Endothelial cell of umbilical vein (primary cell): Measurements from ENCODE around the gene YPEL1. TPM values are rescaled to one million over a fixed set of nuclear protein-coding genes. Genes with fewer than 3 reads are reported as not detected.

Experiments
- BruUV-seq: library from RNA; stranded (reverse); fragments of 400-500 nt; replicated peaks from 2 replicates; lab custom pipeline; 2021; lab: Mats Ljungman, UMichigan
- CTCF ChIA-PET: fragments of 300-600, 350-600 bp; sonication (Branson Sonifier 250); formaldehyde crosslinking; loops from one replicate; lab custom pipeline; 2021; ENCODE audit warnings: antibody characterized with exemption, inconsistent platforms; lab: Charles Lee
- POLR2A ChIA-PET: fragments of 300-600, 350-600 bp; sonication (Branson Sonifier 250); formaldehyde crosslinking; loops from one replicate; lab custom pipeline; 2021; ENCODE audit warnings: antibody characterized with exemption, inconsistent platforms; lab: Charles Lee
- DNase-seq: peaks from one replicate; pipeline ENCODE4 v3.0.0-alpha.2; 2011; ENCODE audit warnings: low read depth, low spot score
- FAIRE-seq: peaks from 2 replicates; lab custom pipeline; 2011; peaks lifted over from hg19 to GRCh38; lab: Jason Lieb, UNC
- H2AFZ ChIP-seq: 2 replicates; pipeline ENCODE4 v1.6.0; 2012; ENCODE audit warnings: low read depth, low read length, control low read depth, inconsistent platforms
- H3K27ac ChIP-seq: 2 replicates; pipeline ENCODE4 v1.5.1; 2011; ENCODE audit warnings: low read depth, mild to moderate bottlenecking, control low read depth, low read length, moderate library complexity; ENCODE audit not compliant: insufficient read depth
- H3K27me3 ChIP-seq, 2 experiments: 2 replicates each; pipeline versions ENCODE4 v1.6.0 to v1.6.1; 2011; ENCODE audit warnings: low read length in 2 of 2, mixed read lengths in 1 of 2; ENCODE audit not compliant: control insufficient read depth in 2 of 2, insufficient read depth in 2 of 2
- H3K36me3 ChIP-seq, 2 experiments: 2 replicates in 1 of 2; 3 replicates in 1 of 2; pipeline ENCODE4 v1.5.1; 2011; ENCODE audit warnings: low read length in 2 of 2, mild to moderate bottlenecking in 1 of 2, moderate library complexity in 1 of 2; ENCODE audit not compliant: control insufficient read depth in 2 of 2, insufficient read depth in 2 of 2; ENCODE audit errors: extremely low read depth in 1 of 2
- H3K4me1 ChIP-seq: 3 replicates; pipeline ENCODE4 v1.5.1; 2011; ENCODE audit warnings: mild to moderate bottlenecking, low read length; ENCODE audit not compliant: control insufficient read depth, insufficient read depth; ENCODE audit errors: extremely low read depth
- H3K4me2 ChIP-seq: 2 replicates; pipeline ENCODE4 v1.6.1; 2011; ENCODE audit warnings: low read length, control low read depth, mixed read lengths; ENCODE audit not compliant: insufficient read depth
- H3K4me3 ChIP-seq, 3 experiments: fragments of 200-600 bp in 1 of 3; sonication (generic), shearing (Covaris generic) in 1 of 3; replicated peaks in 1 of 3; 2 replicates each; pipeline ENCODE4 v1.5.1; 2011 to 2016; ENCODE audit warnings: control low read depth in 3 of 3, low read length in 3 of 3, mild to moderate bottlenecking in 2 of 3, inconsistent platforms in 1 of 3, low read depth in 1 of 3, moderate library complexity in 1 of 3; ENCODE audit not compliant: insufficient read depth in 1 of 3
- H3K79me2 ChIP-seq: 2 replicates; pipeline ENCODE4 v1.6.0; 2012; ENCODE audit warnings: low read length, inconsistent platforms; ENCODE audit not compliant: control insufficient read depth, insufficient read depth
- H3K9ac ChIP-seq: replicated peaks from 2 replicates; pipeline ENCODE3; 2011; ENCODE audit warnings: low read length, control low read depth; ENCODE audit not compliant: insufficient read depth; ENCODE audit errors: extremely low read depth
- H3K9me1 ChIP-seq: replicated peaks from 3 replicates; pipeline ENCODE4 v1.6.0; 2011; ENCODE audit warnings: mild to moderate bottlenecking, low read length; ENCODE audit not compliant: control insufficient read depth, insufficient read depth; ENCODE audit errors: extremely low read depth
- H3K9me3 ChIP-seq: replicated peaks from 2 replicates; pipeline ENCODE4 v1.5.1; 2012; ENCODE audit warnings: low read length, inconsistent platforms; ENCODE audit not compliant: control insufficient read depth, insufficient read depth
- H4K20me1 ChIP-seq: replicated peaks from 2 replicates; pipeline ENCODE3; 2011; ENCODE audit warnings: mild to moderate bottlenecking, low read length; ENCODE audit not compliant: control insufficient read depth, insufficient read depth; ENCODE audit errors: extremely low read depth
- CTCF ChIP-seq, 2 donors: IDR thresholded peaks; 1 replicate in 1 of 2; 2 replicates in 1 of 2; pipeline ENCODE4 v1.5.1; 2011; ENCODE audit warnings: low read length in 2 of 2, mild to moderate bottlenecking in 2 of 2, moderate library complexity in 2 of 2, control low read depth in 1 of 2, inconsistent platforms in 1 of 2, low read depth in 1 of 2; ENCODE audit not compliant: insufficient read depth in 1 of 2; ENCODE audit errors: extremely low read depth in 1 of 2
- EZH2 ChIP-seq: IDR thresholded peaks from 2 replicates; pipeline ENCODE4 v1.6.1; 2012; ENCODE audit warnings: borderline replicate concordance, low read depth, mild to moderate bottlenecking, moderate library complexity, low read length, inconsistent platforms; ENCODE audit not compliant: severe bottlenecking
- FOS ChIP-seq: IDR thresholded peaks from 2 replicates; pipeline ENCODE4 v1.6.1; 2011; ENCODE audit warnings: mild to moderate bottlenecking, low read length, moderate library complexity, borderline replicate concordance; ENCODE audit not compliant: insufficient read depth
- GATA2 ChIP-seq: IDR thresholded peaks from 2 replicates; pipeline ENCODE4 v1.7.0; 2011; ENCODE audit warnings: low read depth, mild to moderate bottlenecking, moderate library complexity, mixed read lengths, low read length; ENCODE audit not compliant: insufficient read length, insufficient read depth
- JUN ChIP-seq: IDR thresholded peaks from 2 replicates; pipeline ENCODE4 v1.6.1; 2011; ENCODE audit warnings: borderline replicate concordance, low read depth; ENCODE audit not compliant: insufficient read length, insufficient read depth
- MAX ChIP-seq: IDR thresholded peaks from 2 replicates; pipeline ENCODE4 v1.6.1; 2011; ENCODE audit not compliant: insufficient read depth, insufficient read length
- MYC ChIP-seq: IDR thresholded peaks from one replicate; pipeline ENCODE4 v1.6.1; 2011; ENCODE audit warnings: mild to moderate bottlenecking, low read depth, low read length
- POLR2A ChIP-seq: IDR thresholded peaks from 2 replicates; pipeline ENCODE4 v1.6.1; 2012; ENCODE audit warnings: low read depth, mild to moderate bottlenecking, control low read depth, low read length
- POLR2AphosphoS5 ChIP-seq: IDR thresholded peaks from 2 replicates; pipeline ENCODE4 v1.6.1; 2012; ENCODE audit warnings: low read depth, mild to moderate bottlenecking, control low read depth, low read length, moderate library complexity; ENCODE audit not compliant: insufficient read depth
- dilution Hi-C: fragments of 300-500 bp; cut with MboI; formaldehyde crosslinking; loops from one replicate; pipeline ENCODE4 v1.15.0; 2019; ENCODE audit warnings: low sequenced_read_pairs; ENCODE audit not compliant: extremely low pct_ligation_motif_present
- intact Hi-C: fragments of 100-400 bp; cut with micrococcal nuclease; formaldehyde crosslinking; loops from one replicate; pipeline ENCODE4 v1.10.0; 2022
- polyA plus RNA-seq, 4 experiments: library from polyadenylated mRNA; depleted of rRNA in 3 of 4; stranded (reverse) in 3 of 4; unstranded in 1 of 4; fragments of >200 nt; gene quantifications; 2 replicates each; pipeline versions ENCODE4 v1.2.1 to v1.2.3, GENCODE V29; 2011 to 2012; ENCODE audit warnings: missing spikeins in 1 of 4
- total RNA-seq: library from RNA; stranded (reverse); gene quantifications from 2 replicates; pipeline ENCODE4 v1.2.3, GENCODE V29; 2021

The YPEL1 gene
- total and polyA plus RNA-seq, 2 donors (not counting 3 experiments of a cell fraction or from before 2014, with no cell fraction given), result 3.7 to 6.2 TPM

- H3K79me2 ChIP-seq, result no peaks in the 10 kb centered on the region
- H3K27ac ChIP-seq, result no peak overlapping the region
- H3K9ac ChIP-seq, result no peak overlapping the region
- DNase-seq (no peak), FAIRE-seq (no peak)
- no TSS peak for BruUV-seq
- ChIA-PET POLR2A (interaction anchor here (0.6 kb wide), 1 partner anchor 111 kb away, joined by 4 read pairs; no protein-coding TSS in a partner anchor), CTCF (interaction anchor here (0.5 to 1.0 kb wide), 2 partner anchors 10 to 1296 kb away, joined by 3 read pairs; no protein-coding TSS in a partner anchor)
- no peak overlapping the region for H3K4me2 ChIP-seq
- no peak overlapping the region for H3K4me3 ChIP-seq
- H4K20me1 ChIP-seq, result no peaks in the 10 kb centered on the region
- no peaks in the 10 kb centered on the region for H3K27me3 ChIP-seq
- intact Hi-C loops, result no loop called here
- TF ChIP-seq EZH2 (no peak), POLR2AphosphoS5 (no peak), GATA2 (no peak), MYC (no peak), MAX (no peak), POLR2A (no peak), JUN (no peak), CTCF (IDR thresholded peaks at IDR 0.05; ENCODE audit: extremely low read depth in 1 of 2, insufficient read depth in 1 of 2, low read depth in 1 of 2, low read length in 2 of 2) (no peak), FOS (no peak)
- dilution Hi-C loops, result no loop called here
- H3K4me1 ChIP-seq, result no peaks in the 10 kb centered on the region
- H3K9me3 ChIP-seq, result no peaks in the 10 kb centered on the region
- no peak overlapping the region for H2AFZ ChIP-seq
- no peaks in the 10 kb centered on the region for H3K9me1 ChIP-seq
- H3K36me3 ChIP-seq, result peaks cover 6 to 39% of the 10 kb centered on the region in 2 experiments
Measured at GRCh38 chr22:21674638-21675245, 60.9 kb downstream of the YPEL1 start.
